Stimulated activated CD8-positive, alpha-beta memory T cell treated with anti-CD3 and anti-CD28 coated beads, Interleukin-15, amount 100 ng/mL, for 24 hours (primary cell): ENCODE data around the gene THBS3.
A peak's percentile ranks its signal among the peaks of the same experiment; 100 is the strongest.
"Not testable (repeated sequence)": the region's sequence is repeated elsewhere in the genome, so short reads cannot be mapped to it uniquely, and the experiment has no call there.

Experiments used
- DNase-seq: peaks from one replicate; pipeline ENCODE4 v3.0.0-alpha.2; 2020; ENCODE audit warnings: low read depth

Gene THBS3

GRCh38 chr1:155233502-155233901 lies 25.8 kb upstream of the THBS3 start:
- not testable (repeated sequence) for DNase-seq

- DNase-seq, result not testable (repeated sequence)
These were observed 24.6 kb upstream of the THBS3 start for GRCh38 chr1:155232001-155232978.

GRCh38 chr1:155231302-155231701 lies 23.6 kb upstream of the THBS3 start:
- DNase-seq, result not testable (repeated sequence)

- no peak for DNase-seq
These were observed 20.4 kb upstream of the THBS3 start for GRCh38 chr1:155228096-155228427.

GRCh38 chr1:155227261-155228095 lies 19.8 kb upstream of the THBS3 start:
- peak; percentile 89 for DNase-seq

- DNase-seq, result no peak
These were observed 19.2 kb upstream of the THBS3 start for GRCh38 chr1:155226910-155227260.

- DNase-seq, result no peak
These were observed 18.7 kb upstream of the THBS3 start for GRCh38 chr1:155226188-155226909.

- DNase-seq, result not testable (repeated sequence)
These were observed 17.7 kb upstream of the THBS3 start for GRCh38 chr1:155225404-155225759.

- DNase-seq, result no peak
These were observed 15.3 kb upstream of the THBS3 start for GRCh38 chr1:155223047-155223446.

- DNase-seq, result not testable (repeated sequence)
These were observed 12.7 kb upstream of the THBS3 start for GRCh38 chr1:155220211-155220965.

GRCh38 chr1:155219592-155220031 lies 11.9 kb upstream of the THBS3 start:
- no peak for DNase-seq

GRCh38 chr1:155218854-155219591 lies 11.3 kb upstream of the THBS3 start:
- DNase-seq, result no peak

GRCh38 chr1:155214702-155215101 lies 7.0 kb upstream of the THBS3 start:
- DNase-seq, result not testable (repeated sequence)

GRCh38 chr1:155212051-155212440 lies 4.3 kb upstream of the THBS3 start:
- DNase-seq, result not testable (repeated sequence)

GRCh38 chr1:155211381-155212050 lies 3.8 kb upstream of the THBS3 start:
- not testable (repeated sequence) for DNase-seq

GRCh38 chr1:155210314-155211104 lies 2.8 kb upstream of the THBS3 start:
- DNase-seq, result no peak

- no peak for DNase-seq
These were observed 1.6 kb upstream of the THBS3 start for GRCh38 chr1:155209312-155209721.

GRCh38 chr1:155208541-155209311 lies 1.0 kb upstream of the THBS3 start, which contains the start of gene MTX1:
Gene MTX1, plus strand, starts transcription at chr1:155208695. Its CDS starts 110 bp downstream, at chr1:155208805.
- DNase-seq, result peak; percentile 65
